HepG2 (cell line): Measurements from ENCODE around the gene APOC1. TPM values are rescaled to one million over a fixed set of nuclear protein-coding genes. Genes with fewer than 3 reads are reported as not detected.

Source experiments
- ATF7 ChIP-seq, 2 experiments: fragments of 450-650 bp in 1 of 2; sonication (generic) in 1 of 2; formaldehyde crosslinking in 1 of 2; IDR thresholded peaks; 2 replicates each; pipeline versions ENCODE4 v1.4.0 to v1.6.1; 2016 to 2020; ENCODE audit warnings: antibody characterized with exemption in 1 of 2, mild to moderate bottlenecking in 1 of 2, missing genetic modification reagents in 1 of 2
- DDIT3 ChIP-seq: sonication (generic); formaldehyde crosslinking; IDR thresholded peaks from 2 replicates; pipeline ENCODE4 v1.4.0; 2020; ENCODE audit warnings: mild to moderate bottlenecking, missing genetic modification reagents
- DPF2 ChIP-seq: sonication (generic); formaldehyde crosslinking; IDR thresholded peaks from 2 replicates; pipeline ENCODE4 v1.4.0; 2020; ENCODE audit warnings: mild to moderate bottlenecking, low read depth, missing genetic modification reagents, borderline replicate concordance
- FOSL1 ChIP-seq: sonication (generic); formaldehyde crosslinking; IDR thresholded peaks from 2 replicates; pipeline ENCODE4 v1.9.0; 2021; ENCODE audit warnings: missing genetic modification reagents, borderline replicate concordance
- FOXO4 ChIP-seq: sonication (generic); formaldehyde crosslinking; conservative IDR thresholded peaks from 2 replicates; pipeline ENCODE4 v1.8.1; 2023; ENCODE audit warnings: missing genetic modification reagents
- GATAD1 ChIP-seq: IDR thresholded peaks from 2 replicates; pipeline ENCODE4 v1.6.1; 2016; ENCODE audit warnings: missing genetic modification reagents, missing compliant biosample characterization
- MXI1 ChIP-seq: IDR thresholded peaks from 3 replicates; pipeline ENCODE4 v1.6.1; 2012; ENCODE audit warnings: low read depth, low read length, inconsistent platforms, borderline replicate concordance
- PAXIP1 ChIP-seq: sonication (generic); formaldehyde crosslinking; conservative IDR thresholded peaks from 2 replicates; pipeline ENCODE4 v1.4.0; 2020; ENCODE audit warnings: mild to moderate bottlenecking, missing genetic modification reagents, moderate library complexity
- ZBTB4 ChIP-seq: sonication (generic); formaldehyde crosslinking; IDR thresholded peaks from 2 replicates; pipeline ENCODE4 v1.4.0; 2020; ENCODE audit warnings: missing genetic modification reagents, mild to moderate bottlenecking, borderline replicate concordance
- ZNF224 ChIP-seq: sonication (generic); formaldehyde crosslinking; IDR thresholded peaks from 2 replicates; pipeline ENCODE4 v1.5.0; 2020; ENCODE audit warnings: mild to moderate bottlenecking, missing genetic modification reagents
- ZNF251 ChIP-seq: sonication (generic); formaldehyde crosslinking; IDR thresholded peaks from 2 replicates; pipeline ENCODE4 v1.9.0; 2021; ENCODE audit warnings: mild to moderate bottlenecking, missing genetic modification reagents
- polyA plus RNA-seq, 8 experiments: library from polyadenylated mRNA; depleted of rRNA in 3 of 8; stranded (reverse) in 7 of 8; unstranded in 1 of 8; fragments of >200 nt; fragmentation: Illumina TruSeq in 4 of 8; extraction: Trizol in 4 of 8; gene quantifications; 2 replicates each; pipeline versions ENCODE4 v1.2.1 to v1.2.3, GENCODE V29; 2011 to 2016; ENCODE audit warnings: low read depth in 4 of 8, missing spikeins in 1 of 8, mixed read lengths in 1 of 8; ENCODE audit not compliant: insufficient read depth in 1 of 8
- total RNA-seq, 5 experiments: library from RNA; depleted of rRNA; stranded (reverse); fragments of >200 nt; fragmentation: Illumina TruSeq; extraction: Trizol; gene quantifications; 2 replicates each; pipeline ENCODE4 v1.2.3, GENCODE V29; 2016; ENCODE audit warnings: low read depth in 1 of 5
- TF ChIP-seq, protein P1 (sequence below): sonication (generic); formaldehyde crosslinking; IDR thresholded peaks from 2 replicates; pipeline ENCODE4 v1.5.0; 2020; ENCODE audit warnings: missing genetic modification reagents, mild to moderate bottlenecking, borderline replicate concordance
- TF ChIP-seq, protein P2 (sequence below): sonication (generic); formaldehyde crosslinking; IDR thresholded peaks from 2 replicates; pipeline ENCODE4 v1.5.1; 2020; ENCODE audit warnings: missing genetic modification reagents, mild to moderate bottlenecking, borderline replicate concordance

The APOC1 gene
- total and polyA plus RNA-seq, 2 of the 13 experiments (the other 11 are each of a cell fraction or from before 2014, with no cell fraction given), result 600 to 1,235 TPM

DNA sequence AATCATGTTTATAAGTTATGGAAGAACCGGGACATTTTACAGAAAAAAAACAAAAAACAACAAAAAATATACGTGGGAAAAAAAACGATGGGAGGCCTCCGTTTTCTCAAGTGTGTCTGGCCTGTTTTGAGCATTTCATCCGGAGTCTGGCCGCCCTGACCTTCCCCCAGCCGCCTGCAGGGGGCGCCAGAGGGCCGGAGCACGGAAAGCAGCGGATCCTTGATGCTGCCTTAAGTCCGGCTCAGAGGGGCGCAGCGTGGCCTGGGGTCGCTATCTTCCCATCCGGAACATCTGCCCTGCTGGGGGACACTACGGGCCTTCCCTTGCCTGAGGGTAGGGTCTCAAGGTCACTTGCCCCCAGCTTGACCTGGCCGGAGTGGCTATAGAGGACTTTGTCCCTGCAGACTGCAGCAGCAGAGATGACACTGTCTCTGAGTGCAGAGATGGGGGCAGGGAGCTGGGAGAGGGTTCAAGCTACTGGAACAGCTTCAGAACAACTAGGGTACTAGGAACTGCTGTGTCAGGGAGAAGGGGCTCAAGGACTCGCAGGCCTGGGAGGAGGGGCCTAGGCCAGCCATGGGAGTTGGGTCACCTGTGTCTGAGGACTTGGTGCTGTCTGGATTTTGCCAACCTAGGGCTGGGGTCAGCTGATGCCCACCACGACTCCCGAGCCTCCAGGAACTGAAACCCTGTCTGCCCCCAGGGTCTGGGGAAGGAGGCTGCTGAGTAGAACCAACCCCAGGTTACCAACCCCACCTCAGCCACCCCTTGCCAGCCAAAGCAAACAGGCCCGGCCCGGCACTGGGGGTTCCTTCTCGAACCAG lies 10.6 kb upstream of the APOC1 start (continued):
- TF ChIP-seq, protein P1, sequence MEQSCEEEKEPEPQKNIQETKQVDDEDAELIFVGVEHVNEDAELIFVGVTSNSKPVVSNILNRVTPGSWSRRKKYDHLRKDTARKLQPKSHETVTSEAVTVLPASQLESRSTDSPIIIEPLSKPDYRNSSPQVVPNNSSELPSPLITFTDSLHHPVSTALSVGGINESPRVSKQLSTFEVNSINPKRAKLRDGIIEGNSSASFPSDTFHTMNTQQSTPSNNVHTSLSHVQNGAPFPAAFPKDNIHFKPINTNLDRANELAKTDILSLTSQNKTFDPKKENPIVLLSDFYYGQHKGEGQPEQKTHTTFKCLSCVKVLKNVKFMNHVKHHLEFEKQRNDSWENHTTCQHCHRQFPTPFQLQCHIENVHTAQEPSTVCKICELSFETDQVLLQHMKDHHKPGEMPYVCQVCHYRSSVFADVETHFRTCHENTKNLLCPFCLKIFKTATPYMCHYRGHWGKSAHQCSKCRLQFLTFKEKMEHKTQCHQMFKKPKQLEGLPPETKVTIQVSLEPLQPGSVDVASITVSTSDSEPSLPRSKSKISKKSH (CRISPR knock-in tag), result peak; percentile 83; the same call in 1 of the 2 replicates
- TF ChIP-seq, protein P2, sequence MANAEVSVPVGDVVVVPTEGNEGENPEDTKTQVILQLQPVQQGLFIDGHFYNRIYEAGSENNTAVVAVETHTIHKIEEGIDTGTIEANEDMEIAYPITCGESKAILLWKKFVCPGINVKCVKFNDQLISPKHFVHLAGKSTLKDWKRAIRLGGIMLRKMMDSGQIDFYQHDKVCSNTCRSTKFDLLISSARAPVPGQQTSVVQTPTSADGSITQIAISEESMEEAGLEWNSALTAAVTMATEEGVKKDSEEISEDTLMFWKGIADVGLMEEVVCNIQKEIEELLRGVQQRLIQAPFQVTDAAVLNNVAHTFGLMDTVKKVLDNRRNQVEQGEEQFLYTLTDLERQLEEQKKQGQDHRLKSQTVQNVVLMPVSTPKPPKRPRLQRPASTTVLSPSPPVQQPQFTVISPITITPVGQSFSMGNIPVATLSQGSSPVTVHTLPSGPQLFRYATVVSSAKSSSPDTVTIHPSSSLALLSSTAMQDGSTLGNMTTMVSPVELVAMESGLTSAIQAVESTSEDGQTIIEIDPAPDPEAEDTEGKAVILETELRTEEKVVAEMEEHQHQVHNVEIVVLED (CRISPR knock-in tag), result peak; percentile 49; the same call in 1 of the 2 replicates
- peak; percentile 69; the same call in 1 of the 2 replicates for TF ChIP-seq DPF2 (CRISPR knock-in tag)
- TF ChIP-seq ZBTB4 (CRISPR knock-in tag), result peak; percentile 84; the same call in 1 of the 2 replicates
- no peak for TF ChIP-seq FOSL1
- no peak for TF ChIP-seq ATF7 (IDR thresholded peaks at IDR 0.05)
- TF ChIP-seq ATF7 (CRISPR knock-in tag; IDR thresholded peaks at IDR 0.05), result no peak
- no peak for TF ChIP-seq ZNF251
- peak; percentile 54; the same call in 1 of the 3 replicates for TF ChIP-seq MXI1
- TF ChIP-seq ZNF224 (CRISPR knock-in tag), result peak; percentile 91
- TF ChIP-seq GATAD1 (CRISPR knock-in tag), result peak; percentile 61
- 0 out of 2 replicates have a peak, but pooled peaks have one; percentile 50 for TF ChIP-seq DDIT3 (CRISPR knock-in tag)
- TF ChIP-seq PAXIP1 (CRISPR knock-in tag), result peak; percentile 97
- no peak for TF ChIP-seq FOXO4 (CRISPR knock-in tag)
